ENCODE results near the gene REPIN1.

Gene REPIN1

DNA sequence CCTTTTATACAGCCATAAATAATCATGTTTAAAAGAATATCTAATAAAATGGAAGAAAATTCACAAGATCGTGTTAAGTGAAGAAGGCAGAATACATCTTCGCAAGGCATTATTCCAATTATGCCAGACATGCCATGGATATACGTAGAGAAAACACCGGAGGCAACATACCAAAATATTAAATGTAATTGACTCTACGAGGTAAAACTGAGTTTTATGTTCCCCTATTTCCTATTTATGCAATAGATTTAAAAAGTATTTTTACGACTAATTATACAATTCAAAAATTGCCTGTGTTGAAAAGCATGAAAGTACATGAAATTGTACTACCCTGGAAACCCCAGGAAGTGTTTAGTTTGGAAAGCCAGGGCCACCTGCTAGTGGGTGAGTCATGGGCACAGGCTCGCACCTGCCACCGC is 936 bp upstream of the REPIN1 start:
- TF ChIP-seq, protein P1, sequence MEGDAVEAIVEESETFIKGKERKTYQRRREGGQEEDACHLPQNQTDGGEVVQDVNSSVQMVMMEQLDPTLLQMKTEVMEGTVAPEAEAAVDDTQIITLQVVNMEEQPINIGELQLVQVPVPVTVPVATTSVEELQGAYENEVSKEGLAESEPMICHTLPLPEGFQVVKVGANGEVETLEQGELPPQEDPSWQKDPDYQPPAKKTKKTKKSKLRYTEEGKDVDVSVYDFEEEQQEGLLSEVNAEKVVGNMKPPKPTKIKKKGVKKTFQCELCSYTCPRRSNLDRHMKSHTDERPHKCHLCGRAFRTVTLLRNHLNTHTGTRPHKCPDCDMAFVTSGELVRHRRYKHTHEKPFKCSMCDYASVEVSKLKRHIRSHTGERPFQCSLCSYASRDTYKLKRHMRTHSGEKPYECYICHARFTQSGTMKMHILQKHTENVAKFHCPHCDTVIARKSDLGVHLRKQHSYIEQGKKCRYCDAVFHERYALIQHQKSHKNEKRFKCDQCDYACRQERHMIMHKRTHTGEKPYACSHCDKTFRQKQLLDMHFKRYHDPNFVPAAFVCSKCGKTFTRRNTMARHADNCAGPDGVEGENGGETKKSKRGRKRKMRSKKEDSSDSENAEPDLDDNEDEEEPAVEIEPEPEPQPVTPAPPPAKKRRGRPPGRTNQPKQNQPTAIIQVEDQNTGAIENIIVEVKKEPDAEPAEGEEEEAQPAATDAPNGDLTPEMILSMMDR (IDR thresholded peaks at IDR 0.05; ENCODE audit: insufficient read depth, low read length, poor library complexity, severe bottlenecking), result no peak
- TF ChIP-seq EZH2phosphoT487 (conservative IDR thresholded peaks at IDR 0.05; ENCODE audit: low read length), result no peak
- Histone ChIP-seq H3K9me3 (ENCODE audit: insufficient read depth, low read length) (no peaks in the 10 kb centered on the region), H3F3A (ENCODE audit: insufficient read depth) (peaks cover 11% of the 10 kb centered on the region; the same call in 1 of the 2 replicates), H4K20me1 (ENCODE audit: low read depth, low read length) (no peaks in the 10 kb centered on the region), H2AFZ (ENCODE audit: low read depth, low read length, severe bottlenecking) (peak overlapping the region; percentile 57), H3K79me2 (ENCODE audit: insufficient read depth, low read length) (no peaks in the 10 kb centered on the region), H3K27ac (ENCODE audit: low read depth, low read length) (peak overlapping the region; percentile 37), H3K9me2 (replicated peaks; ENCODE audit: insufficient read depth, low read length) (no peaks in the 10 kb centered on the region), H3K4me2 (ENCODE audit: low read depth, low read length, poor library complexity, severe bottlenecking) (peak overlapping the region; percentile 73), H3K36me3 (ENCODE audit: low read length) (no peaks in the 10 kb centered on the region), H3K9ac (ENCODE audit: low read length) (no peak overlapping the region), H3K27me3 (ENCODE audit: low read length) (no peaks in the 10 kb centered on the region), H3K4me3 (ENCODE audit: insufficient read depth, low read length, poor library complexity, severe bottlenecking) (peak overlapping the region; percentile 58)

DNA sequence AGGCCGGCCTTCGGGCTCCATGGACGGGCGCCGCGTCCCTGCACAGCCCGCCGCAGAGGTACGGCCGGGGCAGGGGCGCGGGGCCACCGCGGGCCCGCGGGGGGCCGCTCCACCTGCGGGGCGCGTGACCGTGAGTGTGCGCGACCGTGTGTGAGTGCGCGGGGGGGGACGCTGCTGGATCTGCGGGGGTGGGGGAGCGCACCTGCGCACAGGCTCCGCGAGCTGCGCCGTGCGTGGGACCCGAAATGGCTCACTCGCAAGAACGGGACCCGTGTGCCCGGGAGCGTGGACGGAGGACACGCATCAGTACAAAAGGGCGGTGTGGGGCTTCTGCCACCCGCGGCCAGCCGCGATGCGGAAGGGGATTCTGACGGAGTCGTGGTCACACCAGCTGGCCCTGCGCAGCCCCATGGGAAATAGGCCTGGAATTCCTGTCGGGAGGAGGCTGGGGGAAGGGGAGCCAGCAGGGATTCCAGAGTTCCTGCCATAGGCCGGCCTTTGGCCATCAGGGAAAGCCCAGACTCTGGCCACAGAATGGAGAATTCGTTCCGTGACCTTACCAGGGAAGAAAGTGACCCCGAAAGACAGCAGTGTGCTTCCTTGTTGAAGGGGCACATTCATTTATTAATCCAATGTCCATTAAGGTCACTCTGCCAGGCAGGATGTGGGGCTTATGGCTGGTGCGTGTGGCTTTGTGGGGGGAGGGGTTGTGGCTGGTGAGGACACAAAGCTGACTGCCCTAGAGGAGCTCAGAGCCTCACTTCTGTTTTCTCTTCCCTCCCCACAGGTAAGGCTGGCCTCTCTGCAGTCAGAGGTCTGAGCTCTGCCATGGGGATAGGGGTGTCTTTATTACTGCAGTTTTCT is 494 bp downstream of the REPIN1 start:
- Histone ChIP-seq H3F3A (ENCODE audit: insufficient read depth) (peaks cover 11% of the 10 kb centered on the region; the same call in 1 of the 2 replicates), H3K9me2 (replicated peaks; ENCODE audit: insufficient read depth, low read length) (no peaks in the 10 kb centered on the region), H3K9me3 (ENCODE audit: insufficient read depth, low read length) (no peaks in the 10 kb centered on the region), H3K27me3 (ENCODE audit: low read length) (no peaks in the 10 kb centered on the region), H2AFZ (ENCODE audit: low read depth, low read length, severe bottlenecking) (no peak overlapping the region), H3K79me2 (ENCODE audit: insufficient read depth, low read length) (no peaks in the 10 kb centered on the region), H3K9ac (ENCODE audit: low read length) (peak overlapping the region; percentile 58), H3K4me3 (ENCODE audit: insufficient read depth, low read length, poor library complexity, severe bottlenecking) (peak overlapping the region; percentile 58), H3K4me2 (ENCODE audit: low read depth, low read length, poor library complexity, severe bottlenecking) (peak overlapping the region; percentile 73), H3K27ac (ENCODE audit: low read depth, low read length) (0 out of 2 replicates have a peak overlapping the region, but pooled peaks have one; percentile 58), H4K20me1 (ENCODE audit: low read depth, low read length) (no peaks in the 10 kb centered on the region), H3K36me3 (ENCODE audit: low read length) (no peaks in the 10 kb centered on the region)
- TF ChIP-seq, protein P1 (IDR thresholded peaks at IDR 0.05; ENCODE audit: insufficient read depth, low read length, poor library complexity, severe bottlenecking), result no peak
- no peak for TF ChIP-seq EZH2phosphoT487 (conservative IDR thresholded peaks at IDR 0.05; ENCODE audit: low read length)

DNA sequence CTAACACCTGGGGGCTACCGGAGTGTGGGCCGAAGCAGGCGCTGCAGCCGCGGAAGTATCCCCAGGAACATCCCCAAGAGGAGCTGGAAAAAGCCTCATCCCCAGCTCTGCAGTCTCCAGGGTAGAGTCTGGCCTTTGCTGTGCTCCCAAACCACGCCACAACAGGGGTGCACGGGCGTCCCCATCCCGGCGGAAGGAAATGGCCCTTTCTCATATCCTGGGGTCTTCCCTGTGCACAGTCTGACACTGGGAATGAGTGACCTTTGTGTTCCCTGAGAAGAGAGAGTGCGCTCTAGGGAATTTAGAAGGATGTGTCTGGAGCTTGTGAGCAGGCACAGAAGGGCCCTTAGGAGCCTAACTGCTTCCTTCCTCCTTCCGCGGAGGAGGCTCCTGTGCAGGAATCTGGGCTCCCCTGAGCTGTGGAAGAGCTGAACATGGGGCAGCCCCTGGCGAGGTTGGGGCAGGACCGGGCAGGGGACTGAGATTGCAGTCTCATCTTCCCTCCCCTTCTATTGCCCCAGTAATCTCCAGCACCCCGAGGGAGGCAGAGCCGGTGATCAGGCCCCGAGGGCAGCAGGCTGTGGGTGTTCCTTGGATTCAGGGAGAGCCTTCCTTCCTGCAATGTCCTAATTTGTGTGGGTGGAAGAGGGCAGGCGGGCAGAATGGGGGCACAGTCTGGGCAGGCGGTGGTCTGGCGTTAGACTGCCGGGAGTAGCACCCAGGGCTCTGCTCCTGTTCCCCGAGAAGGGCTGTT is 1.3 kb downstream of the REPIN1 start:
- H3K79me2 ChIP-seq (ENCODE audit: insufficient read depth, low read length), result no peaks in the 10 kb centered on the region
- no peaks in the 10 kb centered on the region for H3K9me2 ChIP-seq (replicated peaks; ENCODE audit: insufficient read depth, low read length)
- H3K36me3 ChIP-seq (ENCODE audit: low read length), result no peaks in the 10 kb centered on the region
- TF ChIP-seq, protein P1 (IDR thresholded peaks at IDR 0.05; ENCODE audit: insufficient read depth, low read length, poor library complexity, severe bottlenecking), result no peak
- TF ChIP-seq EZH2phosphoT487 (conservative IDR thresholded peaks at IDR 0.05; ENCODE audit: low read length), result no peak
- H3K27me3 ChIP-seq (ENCODE audit: low read length), result no peaks in the 10 kb centered on the region
- no peaks in the 10 kb centered on the region for H4K20me1 ChIP-seq (ENCODE audit: low read depth, low read length)
- H3K4me2 ChIP-seq (ENCODE audit: low read depth, low read length, poor library complexity, severe bottlenecking), result peak overlapping the region; percentile 73
- no peak overlapping the region for H3K27ac ChIP-seq (ENCODE audit: low read depth, low read length)
- H3F3A ChIP-seq (ENCODE audit: insufficient read depth), result peaks cover 11% of the 10 kb centered on the region; the same call in 1 of the 2 replicates
- H3K4me3 ChIP-seq (ENCODE audit: insufficient read depth, low read length, poor library complexity, severe bottlenecking), result no peak overlapping the region
- H3K9ac ChIP-seq (ENCODE audit: low read length), result peak overlapping the region; percentile 58; the same call in 1 of the 2 replicates
- no peak overlapping the region for H2AFZ ChIP-seq (ENCODE audit: low read depth, low read length, severe bottlenecking)
- no peaks in the 10 kb centered on the region for H3K9me3 ChIP-seq (ENCODE audit: insufficient read depth, low read length)

Data from SU-DHL-6 (cell line).